B cell (primary cell): ENCODE measurements around the gene NUP85. TPM values are rescaled to one million over a fixed set of nuclear protein-coding genes. Genes with fewer than 3 reads are reported as not detected.

ENCODE experiments used
- ATAC-seq: fragments of 200-7000 bp; cut with Tn5 transposase; one replicate; pipeline ENCODE4 v1.10.0; 2021; ENCODE audit warnings: low read depth, mild to moderate bottlenecking, moderate number of reproducible peaks, moderate library complexity
- CTCF ChIA-PET: fragments of 350-600 bp; sonication (Branson Sonifier 250); formaldehyde crosslinking; loops from one replicate; lab custom pipeline; 2021; ENCODE audit warnings: antibody characterized with exemption, inconsistent platforms; lab: Charles Lee
- POLR2A ChIA-PET: fragments of 350-600 bp; sonication (Branson Sonifier 250); formaldehyde crosslinking; loops from one replicate; lab custom pipeline; 2021; ENCODE audit warnings: antibody characterized with exemption; lab: Charles Lee
- DNase-seq: peaks from one replicate; pipeline ENCODE4 v3.0.0; 2013
- H2AFZ ChIP-seq: 2 replicates; pipeline ENCODE4 v1.6.1; 2012; ENCODE audit warnings: mild to moderate bottlenecking, low read depth, low read length; ENCODE audit not compliant: insufficient read depth, poor library complexity, severe bottlenecking
- H3K27ac ChIP-seq, 2 donors: 1 replicate in 1 of 2; 2 replicates in 1 of 2; pipeline ENCODE4 v1.5.1; 2012 to 2013; ENCODE audit warnings: low read length in 2 of 2, mild to moderate bottlenecking in 2 of 2, moderate library complexity in 1 of 2
- H3K27me3 ChIP-seq, 4 experiments: fragments of 200-600 bp in 1 of 4; sonication (generic) in 1 of 4; replicated peaks in 1 of 4; 1 replicate in 2 of 4; 2 replicates in 2 of 4; pipeline versions ENCODE4 v1.6.1 to v1.7.0; 2013 to 2016; ENCODE audit warnings: low read length in 3 of 4, mild to moderate bottlenecking in 2 of 4, mixed read lengths in 1 of 4, moderate library complexity in 1 of 4; ENCODE audit not compliant: insufficient read depth in 4 of 4, control insufficient read depth in 3 of 4; ENCODE audit errors: control extremely low read depth in 1 of 4
- H3K36me3 ChIP-seq, 2 experiments: replicated peaks in 1 of 2; 1 replicate in 1 of 2; 2 replicates in 1 of 2; pipeline versions ENCODE4 v1.6.1 to v1.7.1; 2013; ENCODE audit warnings: low read length in 1 of 2; ENCODE audit not compliant: insufficient read depth in 2 of 2, control insufficient read depth in 1 of 2; ENCODE audit errors: control extremely low read depth in 1 of 2, extremely low read depth in 1 of 2
- H3K4me1 ChIP-seq, 2 donors: fragments of 200-600 bp in 1 of 2; sonication (generic) in 1 of 2; 1 replicate in 1 of 2; 2 replicates in 1 of 2; pipeline versions ENCODE4 v1.5.1 to v1.6.1; 2013 to 2017; ENCODE audit warnings: low read length in 2 of 2; ENCODE audit not compliant: control insufficient read depth in 2 of 2, insufficient read depth in 2 of 2
- H3K4me2 ChIP-seq: replicated peaks from 2 replicates; pipeline ENCODE3; 2012; ENCODE audit warnings: mild to moderate bottlenecking, low read depth, low read length; ENCODE audit not compliant: poor library complexity, severe bottlenecking
- H3K4me3 ChIP-seq, 5 experiments: fragments of 200-600 bp in 1 of 5; sonication (generic) in 1 of 5; 1 replicate in 3 of 5; 2 replicates in 2 of 5; pipeline versions ENCODE4 v1.5.1 to v1.7.0; 2011 to 2016; ENCODE audit warnings: low read length in 4 of 5, mild to moderate bottlenecking in 4 of 5, low read depth in 2 of 5, control low read depth in 1 of 5, moderate library complexity in 1 of 5; ENCODE audit not compliant: insufficient read depth in 1 of 5; ENCODE audit errors: control extremely low read depth in 1 of 5, extremely low read depth in 1 of 5
- H3K79me2 ChIP-seq: fragments of 200-600 bp; sonication (generic); one replicate; pipeline ENCODE4 v1.6.0; 2016; ENCODE audit warnings: low read length; ENCODE audit not compliant: control insufficient read depth, insufficient read depth
- H3K9ac ChIP-seq: fragments of 200-600 bp; sonication (generic); 2 replicates; pipeline ENCODE4 v1.6.1; 2017; ENCODE audit warnings: mild to moderate bottlenecking, low read length, moderate library complexity
- H3K9me3 ChIP-seq, 3 donors: one replicate each; pipeline versions ENCODE4 v1.6.1 to v1.7.1; 2013; ENCODE audit warnings: low read length in 2 of 3; ENCODE audit not compliant: control insufficient read depth in 2 of 3, insufficient read depth in 1 of 3; ENCODE audit errors: control extremely low read depth in 1 of 3
- H4K20me1 ChIP-seq: 2 replicates; pipeline ENCODE4 v1.6.0; 2012; ENCODE audit warnings: mild to moderate bottlenecking, low read length; ENCODE audit not compliant: insufficient read depth, control insufficient read depth, poor library complexity, severe bottlenecking
- H3K27ac Mint-ChIP-seq: one replicate; pipeline ENCODE4 v1.8.0; 2021; ENCODE audit warnings: mixed read lengths
- H3K27me3 Mint-ChIP-seq: one replicate; pipeline ENCODE4 v1.8.0; 2021; ENCODE audit warnings: mixed read lengths
- H3K4me1 Mint-ChIP-seq: one replicate; pipeline ENCODE4 v1.8.0; 2021; ENCODE audit warnings: mixed read lengths
- H3K4me3 Mint-ChIP-seq: one replicate; pipeline ENCODE4 v1.8.0; 2021; ENCODE audit warnings: mixed read lengths
- H3K9me3 Mint-ChIP-seq: one replicate; pipeline ENCODE4 v1.8.0; 2022; ENCODE audit warnings: mixed read lengths; ENCODE audit not compliant: insufficient read depth
- CTCF ChIP-seq: fragments of 200-600 bp; IDR thresholded peaks from one replicate; pipeline ENCODE4 v1.8.0; 2022; ENCODE audit warnings: antibody characterized with exemption, mild to moderate bottlenecking
- EZH2 ChIP-seq: IDR thresholded peaks from 2 replicates; pipeline ENCODE4 v1.6.1; 2012; ENCODE audit warnings: borderline replicate concordance, low read depth, mild to moderate bottlenecking, moderate library complexity, low read length; ENCODE audit not compliant: insufficient read depth, poor library complexity, severe bottlenecking
- WGBS: methylation state at CpG from one replicate; pipeline ENCODE4 v1.1.5; 2013; ENCODE audit warnings: missing lambda C conversion rate; ENCODE audit not compliant: insufficient coverage; 5-methylcytosine and 5-hydroxymethylcytosine counted together
- intact Hi-C: fragments of 100-400 bp; cut with micrococcal nuclease; formaldehyde crosslinking; loops from one replicate; pipeline ENCODE4 v1.10.0; 2022
- polyA plus RNA-seq: library from polyadenylated mRNA; depleted of rRNA; stranded (reverse); fragments of >200 nt; gene quantifications from 2 replicates; pipeline ENCODE4 v1.2.3, GENCODE V29; 2012
- total RNA-seq, 2 donors: library from RNA; stranded (reverse); fragments of 120-200 nt in 1 of 2; gene quantifications; 1 replicate in 1 of 2; 2 replicates in 1 of 2; pipeline versions ENCODE4 v1.2.3 to v1.2.4, GENCODE V29; 2013 to 2022

NUP85 gene
- total and polyA plus RNA-seq, 2 donors (not counting 1 experiment from before 2014, with no cell fraction given), result 97.5 to 142 TPM

DNA sequence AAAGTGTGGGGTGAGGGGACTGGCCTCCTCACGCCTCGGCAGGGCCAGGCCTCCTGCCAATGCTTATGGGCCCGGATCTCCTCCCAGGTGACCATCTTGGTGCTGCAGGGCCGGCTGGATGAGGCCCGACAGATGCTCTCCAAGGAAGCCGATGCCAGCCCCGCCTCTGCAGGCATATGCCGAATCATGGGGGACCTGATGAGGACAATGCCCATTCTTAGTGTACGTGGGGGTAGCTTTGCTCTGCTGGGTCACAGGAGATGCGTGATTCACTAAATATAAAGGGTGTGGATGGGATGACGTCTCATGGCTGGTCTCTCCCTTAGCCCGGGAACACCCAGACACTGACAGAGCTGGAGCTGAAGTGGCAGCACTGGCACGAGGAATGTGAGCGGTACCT, 19.5 kb downstream of the NUP85 start:
- whole genome bisulfite sequencing, result 93% methylated on average over 14 of the region's 14 CpGs

GRCh38 chr17:75227729-75228128, 22.2 kb downstream of the NUP85 start:
- no peak overlapping the region for H3K4me2 ChIP-seq
- intact Hi-C loops, result no loop called here
- no peaks in the 10 kb centered on the region for H3K27me3 Mint-ChIP-seq
- H3K9me3 ChIP-seq, result no peaks in the 10 kb centered on the region
- H3K4me1 ChIP-seq, result no peaks in the 10 kb centered on the region
- H3K79me2 ChIP-seq, result peaks cover 2% of the 10 kb centered on the region
- no peak overlapping the region for H3K4me3 Mint-ChIP-seq
- H3K9ac ChIP-seq, result no peak overlapping the region
- H3K9me3 Mint-ChIP-seq, result no peaks in the 10 kb centered on the region
- 100% methylated on average over 1 of the region's 5 CpGs for WGBS
- no peaks in the 10 kb centered on the region for H3K4me1 Mint-ChIP-seq
- H3K4me3 ChIP-seq, result no peak overlapping the region
- H3K36me3 ChIP-seq, result peaks cover 6 to 69% of the 10 kb centered on the region in 2 experiments
- no peak overlapping the region for H3K27ac Mint-ChIP-seq
- H2AFZ ChIP-seq, result no peak overlapping the region
- no peak overlapping the region for H3K27ac ChIP-seq
- ChIA-PET CTCF (interaction anchor here (0.6 to 3.9 kb wide), 2 partner anchors 114 to 609 kb away, joined by 4 to 14 read pairs; no protein-coding TSS in a partner anchor), POLR2A (no interaction called here)
- H3K27me3 ChIP-seq, result no peaks in the 10 kb centered on the region
- H4K20me1 ChIP-seq, result no peaks in the 10 kb centered on the region
- TF ChIP-seq CTCF, result no peak
- no peak for TF ChIP-seq EZH2
- DNase-seq, result no peak
- no peak for ATAC-seq

More for the DNA sequence above, 19.5 kb downstream of the NUP85 start:
- no peak overlapping the region for H3K27ac Mint-ChIP-seq
- no peaks in the 10 kb centered on the region for H3K9me3 Mint-ChIP-seq
- H4K20me1 ChIP-seq, result no peaks in the 10 kb centered on the region
- no peak overlapping the region for H3K9ac ChIP-seq
- peaks cover 6% of the 10 kb centered on the region for H3K79me2 ChIP-seq
- ChIA-PET CTCF (interaction anchor here (0.6 to 1.8 kb wide), 2 partner anchors 24 to 190 kb away, joined by 3 to 9 read pairs; no protein-coding TSS in a partner anchor), POLR2A (no interaction called here)
- peaks cover 0 to 55% of the 10 kb centered on the region in 2 experiments for H3K36me3 ChIP-seq
- intact Hi-C loops, result no loop called here
- ATAC-seq (no peak), DNase-seq (no peak)
- H2AFZ ChIP-seq, result no peak overlapping the region
- H3K9me3 ChIP-seq, result no peaks in the 10 kb centered on the region
- H3K27me3 ChIP-seq, result no peaks in the 10 kb centered on the region
- H3K4me2 ChIP-seq, result no peak overlapping the region
- H3K4me3 ChIP-seq, result no peak overlapping the region
- H3K4me3 Mint-ChIP-seq, result no peak overlapping the region
- TF ChIP-seq EZH2, result no peak
- TF ChIP-seq CTCF, result no peak
- H3K4me1 ChIP-seq, result no peaks in the 10 kb centered on the region
- no peaks in the 10 kb centered on the region for H3K27me3 Mint-ChIP-seq
- H3K4me1 Mint-ChIP-seq, result no peaks in the 10 kb centered on the region
- H3K27ac ChIP-seq, result no peak overlapping the region
